Hematopoietic multipotent progenitor cell (in vitro differentiated cells): ENCODE results near the gene APLP2. TPM values are rescaled to one million over a fixed set of nuclear protein-coding genes. Genes with fewer than 3 reads are reported as not detected.
"Not testable (repeated sequence)": the region's sequence is repeated elsewhere in the genome, so short reads cannot be mapped to it uniquely, and the experiment has no call there.

Experiments
- DNase-seq, 3 donors: peaks; one replicate each; pipeline ENCODE4 v3.0.0-alpha.2; 2011 to 2015; ENCODE audit warnings: low read depth in 2 of 3, low spot score in 2 of 3
- total RNA-seq: library from RNA; depleted of rRNA; stranded (reverse); fragments of >200 nt; gene quantifications from one replicate; pipeline ENCODE4 v1.2.3, GENCODE V29; 2012

APLP2 gene
- total RNA-seq, result 337 TPM

- DNase-seq, result peak; percentile 88 to 99 (median 99)
Measured at GRCh38 chr11:130069659-130070108, at the start of gene APLP2. Gene APLP2 (plus strand): TSS chr11:130069894. CDS start chr11:130069978, 84 bp downstream.

- DNase-seq, result no peak
Measured at GRCh38 chr11:130020323-130020722, 49.4 kb upstream of the APLP2 start.

GRCh38 chr11:130021606-130022005 is 48.1 kb upstream of the APLP2 start:
- DNase-seq, result not testable (repeated sequence)

- no peak for DNase-seq
Measured at GRCh38 chr11:130022799-130023198, 46.9 kb upstream of the APLP2 start.

- no peak for DNase-seq
Measured at GRCh38 chr11:130023204-130023603, 46.5 kb upstream of the APLP2 start.

- DNase-seq, result no peak
Measured at GRCh38 chr11:130024361-130024760, 45.3 kb upstream of the APLP2 start.

- no peak for DNase-seq
Measured at GRCh38 chr11:130025371-130025770, 44.3 kb upstream of the APLP2 start.

- no peak for DNase-seq
Measured at GRCh38 chr11:130029137-130029536, 40.6 kb upstream of the APLP2 start.

- DNase-seq, result no peak
Measured at GRCh38 chr11:130031056-130031455, 38.6 kb upstream of the APLP2 start.

- no peak for DNase-seq
Measured at GRCh38 chr11:130031945-130032344, 37.7 kb upstream of the APLP2 start.

GRCh38 chr11:130032931-130033330 is 36.8 kb upstream of the APLP2 start:
- no peak for DNase-seq

GRCh38 chr11:130034236-130034635 is 35.5 kb upstream of the APLP2 start:
- DNase-seq, result no peak

- no peak for DNase-seq
Measured at GRCh38 chr11:130037058-130037457, 32.6 kb upstream of the APLP2 start.

GRCh38 chr11:130037881-130038585 is 31.7 kb upstream of the APLP2 start:
- no peak for DNase-seq

GRCh38 chr11:130040281-130040940 is 29.3 kb upstream of the APLP2 start:
- DNase-seq, result no peak

GRCh38 chr11:130042093-130042591 is 27.6 kb upstream of the APLP2 start:
- DNase-seq, result no peak

- no peak for DNase-seq
Measured at GRCh38 chr11:130043575-130043974, 26.1 kb upstream of the APLP2 start.

- no peak for DNase-seq
Measured at GRCh38 chr11:130047141-130047540, 22.6 kb upstream of the APLP2 start.

GRCh38 chr11:130049328-130049771 is 20.3 kb upstream of the APLP2 start:
- no peak for DNase-seq

- no peak for DNase-seq
Measured at GRCh38 chr11:130050257-130050656, 19.4 kb upstream of the APLP2 start.

GRCh38 chr11:130051082-130051481 is 18.6 kb upstream of the APLP2 start:
- peak in 1 of 3 donors; percentile 48 for DNase-seq

- DNase-seq, result no peak
Measured at GRCh38 chr11:130052567-130052966, 17.1 kb upstream of the APLP2 start.
